Stimulated activated CD8-positive, alpha-beta memory T cell treated with anti-CD3 and anti-CD28 coated beads, Interleukin-7, amount 100 ng/mL, for 1 hour (primary cell): ENCODE results near the gene GALNT2.

ENCODE experiments used
- DNase-seq, 2 donors: peaks; one replicate each; pipeline ENCODE4 v3.0.0-alpha.2; 2020; ENCODE audit warnings: low read depth in 2 of 2

Gene GALNT2

GRCh38 chr1:230278376-230278775 is 211.3 kb downstream of the GALNT2 start:
- no peak for DNase-seq

GRCh38 chr1:230278871-230279582 is 212.0 kb downstream of the GALNT2 start:
- no peak for DNase-seq

GRCh38 chr1:230279583-230279945 is 212.5 kb downstream of the GALNT2 start:
- DNase-seq = no peak

GRCh38 chr1:230280054-230280795 is 213.2 kb downstream of the GALNT2 start:
- no peak for DNase-seq

- DNase-seq = no peak
Observed at GRCh38 chr1:230280906-230281413, 213.9 kb downstream of the GALNT2 start.

- DNase-seq = no peak
Observed at GRCh38 chr1:230281556-230281955, 214.5 kb downstream of the GALNT2 start.

GRCh38 chr1:230282157-230282556 is 215.1 kb downstream of the GALNT2 start:
- no peak for DNase-seq

- DNase-seq = no peak
Observed at GRCh38 chr1:230283678-230284077, 216.6 kb downstream of the GALNT2 start.

GRCh38 chr1:230284891-230285290 is 217.9 kb downstream of the GALNT2 start:
- no peak for DNase-seq

GRCh38 chr1:230285351-230285750 is 218.3 kb downstream of the GALNT2 start:
- DNase-seq = no peak

GRCh38 chr1:230286166-230286889 is 219.3 kb downstream of the GALNT2 start:
- no peak for DNase-seq

GRCh38 chr1:230286890-230287269 is 219.8 kb downstream of the GALNT2 start:
- DNase-seq = no peak

- no peak for DNase-seq
Observed at GRCh38 chr1:230287674-230288315, 220.8 kb downstream of the GALNT2 start.

- DNase-seq = no peak
Observed at GRCh38 chr1:230288641-230289349, 221.8 kb downstream of the GALNT2 start.

GRCh38 chr1:230289350-230289644 is 222.3 kb downstream of the GALNT2 start:
- DNase-seq = no peak

GRCh38 chr1:230291731-230292620 is 224.9 kb downstream of the GALNT2 start:
- DNase-seq = no peak

GRCh38 chr1:230292689-230293389 is 225.8 kb downstream of the GALNT2 start:
- no peak for DNase-seq

GRCh38 chr1:230293390-230293700 is 226.3 kb downstream of the GALNT2 start:
- DNase-seq = no peak

GRCh38 chr1:230295367-230295766 is 228.3 kb downstream of the GALNT2 start:
- no peak for DNase-seq
